ENCODE data around the gene CAMTA1. TPM values are rescaled to one million over a fixed set of nuclear protein-coding genes. Genes with fewer than 3 reads are reported as not detected.

CAMTA1 gene
- total RNA-seq, 1 donor from 2014 or later = 160 TPM

DNA sequence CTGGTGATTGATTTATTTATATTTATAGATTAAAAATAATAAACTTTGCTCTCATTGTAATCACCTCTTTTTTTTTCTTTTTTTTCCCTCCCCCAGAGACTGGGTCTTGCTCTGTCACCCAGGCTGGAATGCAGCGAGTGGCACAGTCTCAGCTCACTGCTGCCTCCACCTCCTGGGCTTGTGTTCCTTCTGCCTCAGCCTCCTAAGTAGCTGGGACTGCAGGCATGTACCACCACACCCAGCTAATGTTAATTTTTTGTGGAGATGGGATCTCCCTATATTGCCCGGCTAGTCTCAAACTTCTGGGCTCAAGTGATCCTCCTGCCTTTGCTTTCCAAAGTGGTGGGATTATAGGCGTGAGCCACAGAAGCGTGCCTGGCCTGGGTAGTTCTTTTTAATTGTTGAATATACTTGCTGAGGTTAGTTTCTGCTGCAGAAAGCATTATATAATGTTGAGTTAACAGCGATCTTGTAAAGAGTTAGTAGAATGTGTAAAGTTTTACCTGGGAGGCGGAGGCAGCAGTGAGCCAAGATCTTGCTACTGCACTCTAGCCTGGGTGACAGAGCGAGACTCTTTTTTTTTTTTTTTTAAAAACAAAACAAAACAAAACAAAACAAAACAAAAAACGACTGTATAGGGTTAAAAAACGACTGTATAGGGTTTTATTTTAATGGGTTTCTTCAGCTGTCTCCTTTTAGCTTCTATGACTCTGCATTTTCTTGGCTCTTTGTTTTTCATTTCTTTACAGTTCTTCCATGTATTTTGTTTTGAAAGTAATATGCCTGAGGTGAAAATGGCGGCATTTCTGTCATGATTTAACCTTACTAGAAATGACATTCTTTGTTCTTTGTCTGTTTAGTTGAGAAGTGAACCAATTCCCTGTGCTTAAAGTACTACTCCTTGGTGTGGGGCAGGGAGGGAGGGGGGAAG lies 82.7 kb downstream of the CAMTA1 start:
- Histone ChIP-seq H3K4me1 (peaks cover 36% of the 10 kb centered on the region), H3K27ac (replicated peaks) (no peak overlapping the region), H3K4me3 (no peak overlapping the region), H3K27me3 (ENCODE audit: low read depth) (no peaks in the 10 kb centered on the region), H3K36me3 (peaks cover 7% of the 10 kb centered on the region), H3K9me3 (replicated peaks) (no peaks in the 10 kb centered on the region)
- TF ChIP-seq, protein P1, sequence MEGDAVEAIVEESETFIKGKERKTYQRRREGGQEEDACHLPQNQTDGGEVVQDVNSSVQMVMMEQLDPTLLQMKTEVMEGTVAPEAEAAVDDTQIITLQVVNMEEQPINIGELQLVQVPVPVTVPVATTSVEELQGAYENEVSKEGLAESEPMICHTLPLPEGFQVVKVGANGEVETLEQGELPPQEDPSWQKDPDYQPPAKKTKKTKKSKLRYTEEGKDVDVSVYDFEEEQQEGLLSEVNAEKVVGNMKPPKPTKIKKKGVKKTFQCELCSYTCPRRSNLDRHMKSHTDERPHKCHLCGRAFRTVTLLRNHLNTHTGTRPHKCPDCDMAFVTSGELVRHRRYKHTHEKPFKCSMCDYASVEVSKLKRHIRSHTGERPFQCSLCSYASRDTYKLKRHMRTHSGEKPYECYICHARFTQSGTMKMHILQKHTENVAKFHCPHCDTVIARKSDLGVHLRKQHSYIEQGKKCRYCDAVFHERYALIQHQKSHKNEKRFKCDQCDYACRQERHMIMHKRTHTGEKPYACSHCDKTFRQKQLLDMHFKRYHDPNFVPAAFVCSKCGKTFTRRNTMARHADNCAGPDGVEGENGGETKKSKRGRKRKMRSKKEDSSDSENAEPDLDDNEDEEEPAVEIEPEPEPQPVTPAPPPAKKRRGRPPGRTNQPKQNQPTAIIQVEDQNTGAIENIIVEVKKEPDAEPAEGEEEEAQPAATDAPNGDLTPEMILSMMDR (IDR thresholded peaks at IDR 0.05; ENCODE audit: borderline replicate concordance) = no peak
- no peak for DNase-seq
- intact Hi-C loops (cut with micrococcal nuclease) = no loop called here

DNA sequence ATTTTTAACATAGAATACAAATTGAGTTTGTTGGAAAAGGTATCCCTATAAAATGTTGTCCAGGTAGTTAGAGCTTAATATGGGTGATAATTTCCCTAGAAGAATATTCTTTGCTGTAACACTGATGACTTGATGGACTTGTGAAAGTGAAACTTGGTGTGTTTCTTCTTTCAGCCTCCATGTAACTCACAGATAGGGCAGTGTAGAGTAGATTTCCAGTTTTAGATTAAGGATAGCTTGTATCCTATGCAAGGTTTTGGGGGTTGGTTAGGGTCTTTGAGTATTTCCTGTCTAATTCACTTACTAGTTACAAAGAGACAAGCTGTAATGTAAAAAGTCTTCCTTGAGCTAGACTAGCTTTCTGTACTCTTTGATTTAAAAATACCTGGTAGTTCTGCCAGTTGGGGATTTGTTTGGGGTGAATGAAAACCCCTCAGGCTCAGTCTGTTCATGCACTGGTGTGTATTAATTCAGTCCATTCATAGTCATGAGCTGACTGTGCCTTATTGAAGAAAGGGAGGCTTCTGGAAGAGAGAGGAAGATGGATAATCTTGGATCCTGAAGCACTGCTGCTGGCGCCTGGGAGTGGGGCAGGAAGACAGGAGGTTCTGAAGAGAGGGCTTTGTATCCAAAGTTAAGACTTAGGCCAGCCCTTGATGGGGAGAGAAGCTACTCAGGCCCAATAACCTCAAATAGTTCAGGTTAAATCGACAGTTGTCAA lies 83.6 kb downstream of the CAMTA1 start:
- TF ChIP-seq, protein P1 (IDR thresholded peaks at IDR 0.05; ENCODE audit: borderline replicate concordance) = no peak
- Histone ChIP-seq H3K36me3 (peaks cover 7% of the 10 kb centered on the region), H3K27me3 (ENCODE audit: low read depth) (no peaks in the 10 kb centered on the region), H3K4me3 (no peak overlapping the region), H3K27ac (replicated peaks) (no peak overlapping the region), H3K9me3 (replicated peaks) (no peaks in the 10 kb centered on the region), H3K4me1 (peaks cover 36% of the 10 kb centered on the region)
- intact Hi-C loops (cut with micrococcal nuclease) = no loop called here
- DNase-seq = no peak

DNA sequence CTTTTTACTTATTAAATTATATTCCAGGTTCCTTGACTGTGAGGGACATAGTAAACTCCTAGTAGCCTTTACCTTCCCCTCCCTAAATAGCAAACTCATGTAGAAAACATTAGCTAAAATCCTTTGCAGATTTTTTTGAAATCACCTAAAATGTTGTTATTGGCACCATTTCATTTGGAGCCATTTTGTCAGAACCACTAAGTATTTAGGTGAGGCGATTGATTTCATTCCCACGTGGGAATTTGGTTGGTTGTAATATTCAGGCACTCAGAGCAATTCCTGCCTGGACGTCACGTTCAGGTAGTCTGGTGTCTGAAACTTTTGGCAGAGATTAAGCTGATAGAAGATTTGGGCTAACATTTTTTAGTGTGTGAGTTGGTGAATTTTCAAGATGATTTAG lies 84.3 kb downstream of the CAMTA1 start:
- Histone ChIP-seq H3K4me1 (peaks cover 36% of the 10 kb centered on the region), H3K9me3 (replicated peaks) (no peaks in the 10 kb centered on the region), H3K36me3 (peaks cover 6% of the 10 kb centered on the region), H3K27me3 (ENCODE audit: low read depth) (no peaks in the 10 kb centered on the region), H3K27ac (replicated peaks) (no peak overlapping the region), H3K4me3 (no peak overlapping the region)
- intact Hi-C loops (cut with micrococcal nuclease) = no loop called here
- DNase-seq = no peak
- TF ChIP-seq, protein P1 (IDR thresholded peaks at IDR 0.05; ENCODE audit: borderline replicate concordance) = no peak

DNA sequence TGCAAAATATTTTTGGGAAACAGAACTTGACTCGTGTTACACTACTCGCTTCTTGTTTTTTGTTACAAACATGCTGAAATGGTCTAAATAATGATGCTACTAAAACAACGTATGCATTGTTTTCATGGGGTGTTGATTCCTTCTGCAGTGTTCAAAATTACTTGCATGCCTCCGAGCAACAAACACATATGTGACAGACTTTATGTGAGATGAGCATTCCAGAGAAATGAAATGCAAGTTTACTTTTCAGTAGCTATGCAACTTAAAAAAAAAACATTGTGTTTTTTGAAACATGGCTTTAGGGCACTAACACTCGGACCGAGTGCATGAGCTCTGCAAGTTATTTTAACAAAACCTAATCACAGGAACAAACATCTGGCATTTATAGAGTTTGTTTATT lies 84.8 kb downstream of the CAMTA1 start:
- Histone ChIP-seq H3K36me3 (peaks cover 5% of the 10 kb centered on the region), H3K4me3 (no peak overlapping the region), H3K9me3 (replicated peaks) (no peaks in the 10 kb centered on the region), H3K27me3 (ENCODE audit: low read depth) (no peaks in the 10 kb centered on the region), H3K27ac (replicated peaks) (no peak overlapping the region), H3K4me1 (peaks cover 36% of the 10 kb centered on the region)
- intact Hi-C loops (cut with micrococcal nuclease) = no loop called here
- TF ChIP-seq, protein P1 (IDR thresholded peaks at IDR 0.05; ENCODE audit: borderline replicate concordance) = no peak
- DNase-seq = no peak

DNA sequence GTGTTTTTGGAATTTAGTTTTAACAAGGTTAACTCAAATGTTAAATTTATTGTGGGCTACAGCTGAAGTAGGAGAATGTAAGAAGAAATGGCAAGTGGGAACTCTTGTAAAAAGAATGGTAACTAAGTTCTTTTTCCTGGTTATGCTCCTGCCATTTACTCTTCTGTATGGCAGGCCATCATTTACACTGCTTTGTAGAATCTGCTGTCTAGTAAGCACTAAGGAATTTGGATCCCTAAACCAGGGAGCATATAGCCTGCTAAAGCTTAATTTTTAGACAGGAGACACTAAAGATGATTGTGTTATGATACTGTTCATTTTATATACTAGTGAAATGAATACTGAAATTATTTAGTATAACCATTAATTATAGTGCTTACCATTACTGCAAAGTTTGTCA lies 85.3 kb downstream of the CAMTA1 start:
- Histone ChIP-seq H3K9me3 (replicated peaks) (no peaks in the 10 kb centered on the region), H3K4me1 (peaks cover 36% of the 10 kb centered on the region), H3K4me3 (no peak overlapping the region), H3K36me3 (peaks cover 5% of the 10 kb centered on the region), H3K27me3 (ENCODE audit: low read depth) (no peaks in the 10 kb centered on the region), H3K27ac (replicated peaks) (no peak overlapping the region)
- no peak for DNase-seq
- TF ChIP-seq, protein P1 (IDR thresholded peaks at IDR 0.05; ENCODE audit: borderline replicate concordance) = no peak
- intact Hi-C loops (cut with micrococcal nuclease) = no loop called here

Measured in left ventricle myocardium inferior (tissue), 1 donor.